ENCODE data around the gene PSMB7. TPM values are rescaled to one million over a fixed set of nuclear protein-coding genes. Genes with fewer than 3 reads are reported as not detected.

Gene PSMB7
- total and polyA plus RNA-seq, 2 donors (not counting 1 experiment from before 2014, with no cell fraction given), result 206 to 290 TPM

- Histone ChIP-seq H3K4me3 (replicated peaks in 1 of 4; ENCODE audit: control extremely low read depth in 1 of 4, insufficient read depth in 1 of 4, low read depth in 3 of 4, low read length in 4 of 4) (no peak overlapping the region), H3K4me2 (ENCODE audit: extremely low read depth, insufficient read depth, low read length) (no peak overlapping the region), H2AFZ (ENCODE audit: low read length) (no peak overlapping the region), H3K27ac (ENCODE audit: insufficient read depth, low read length) (no peak overlapping the region), H3K9me3 (ENCODE audit: control insufficient read depth, insufficient read depth, low read depth, low read length) (no peaks in the 10 kb centered on the region), H3K9ac (ENCODE audit: insufficient read depth, low read length) (no peak overlapping the region), H4K20me1 (ENCODE audit: control insufficient read depth, extremely low read depth, insufficient read depth, low read length) (no peaks in the 10 kb centered on the region), H3K27me3 (ENCODE audit: control insufficient read depth, insufficient read depth, low read length) (no peaks in the 10 kb centered on the region), H3K4me1 (ENCODE audit: control insufficient read depth, extremely low read depth, insufficient read depth, low read length) (no peaks in the 10 kb centered on the region), H3K36me3 (ENCODE audit: control insufficient read depth, insufficient read depth, low read length) (peaks cover 52% of the 10 kb centered on the region), H3K79me2 (ENCODE audit: control insufficient read depth, insufficient read depth, low read length) (peaks cover 2% of the 10 kb centered on the region)
- TF ChIP-seq EZH2 (IDR thresholded peaks at IDR 0.05; ENCODE audit: low read length, missing control alignments) (no peak), CTCF (conservative IDR thresholded peaks at IDR 0.05 in 1 of 2, IDR thresholded peaks at IDR 0.05 in 1 of 2; ENCODE audit: low read depth in 1 of 2, low read length in 2 of 2) (no peak)
- no peak for DNase-seq (ENCODE audit: low read depth in 2 of 2)
These were observed 89.4 kb downstream of the PSMB7 start for GRCh38 chr9:124325816-124326215.

- Histone ChIP-seq H2AFZ (ENCODE audit: low read length) (no peak overlapping the region), H3K4me2 (ENCODE audit: extremely low read depth, insufficient read depth, low read length) (no peak overlapping the region), H3K36me3 (ENCODE audit: control insufficient read depth, insufficient read depth, low read length) (peaks cover 45% of the 10 kb centered on the region), H3K27me3 (ENCODE audit: control insufficient read depth, insufficient read depth, low read length) (no peaks in the 10 kb centered on the region), H3K27ac (ENCODE audit: insufficient read depth, low read length) (no peak overlapping the region), H3K4me1 (ENCODE audit: control insufficient read depth, extremely low read depth, insufficient read depth, low read length) (peaks cover 2% of the 10 kb centered on the region), H4K20me1 (ENCODE audit: control insufficient read depth, extremely low read depth, insufficient read depth, low read length) (no peaks in the 10 kb centered on the region), H3K9ac (ENCODE audit: insufficient read depth, low read length) (no peak overlapping the region), H3K4me3 (replicated peaks in 1 of 4; ENCODE audit: control extremely low read depth in 1 of 4, insufficient read depth in 1 of 4, low read depth in 3 of 4, low read length in 4 of 4) (no peak overlapping the region), H3K9me3 (ENCODE audit: control insufficient read depth, insufficient read depth, low read depth, low read length) (no peaks in the 10 kb centered on the region), H3K79me2 (ENCODE audit: control insufficient read depth, insufficient read depth, low read length) (peaks cover 6% of the 10 kb centered on the region)
- no peak for DNase-seq (ENCODE audit: low read depth in 2 of 2)
- TF ChIP-seq CTCF (conservative IDR thresholded peaks at IDR 0.05 in 1 of 2, IDR thresholded peaks at IDR 0.05 in 1 of 2; ENCODE audit: low read depth in 1 of 2, low read length in 2 of 2) (no peak), EZH2 (IDR thresholded peaks at IDR 0.05; ENCODE audit: low read length, missing control alignments) (no peak)
These were observed 91.3 kb downstream of the PSMB7 start for GRCh38 chr9:124323904-124324303.

- Histone ChIP-seq H3K4me2 (ENCODE audit: extremely low read depth, insufficient read depth, low read length) (no peak overlapping the region), H3K27me3 (ENCODE audit: control insufficient read depth, insufficient read depth, low read length) (no peaks in the 10 kb centered on the region), H2AFZ (ENCODE audit: low read length) (no peak overlapping the region), H3K4me3 (replicated peaks in 1 of 4; ENCODE audit: control extremely low read depth in 1 of 4, insufficient read depth in 1 of 4, low read depth in 3 of 4, low read length in 4 of 4) (no peak overlapping the region), H3K9me3 (ENCODE audit: control insufficient read depth, insufficient read depth, low read depth, low read length) (no peaks in the 10 kb centered on the region), H3K79me2 (ENCODE audit: control insufficient read depth, insufficient read depth, low read length) (peaks cover 6% of the 10 kb centered on the region), H3K9ac (ENCODE audit: insufficient read depth, low read length) (no peak overlapping the region), H3K36me3 (ENCODE audit: control insufficient read depth, insufficient read depth, low read length) (peaks cover 40% of the 10 kb centered on the region), H4K20me1 (ENCODE audit: control insufficient read depth, extremely low read depth, insufficient read depth, low read length) (no peaks in the 10 kb centered on the region), H3K27ac (ENCODE audit: insufficient read depth, low read length) (no peak overlapping the region), H3K4me1 (ENCODE audit: control insufficient read depth, extremely low read depth, insufficient read depth, low read length) (peaks cover 2% of the 10 kb centered on the region)
- no peak for DNase-seq (ENCODE audit: low read depth in 2 of 2)
- TF ChIP-seq CTCF (conservative IDR thresholded peaks at IDR 0.05 in 1 of 2, IDR thresholded peaks at IDR 0.05 in 1 of 2; ENCODE audit: low read depth in 1 of 2, low read length in 2 of 2), result no peak
- TF ChIP-seq EZH2 (IDR thresholded peaks at IDR 0.05; ENCODE audit: low read length, missing control alignments), result no peak
These were observed 92.4 kb downstream of the PSMB7 start for GRCh38 chr9:124322618-124323432.
